ENCODE data around the gene C1orf185.
"Not testable (repeated sequence)": the region's sequence is repeated elsewhere in the genome, so short reads cannot be mapped to it uniquely, and the experiment has no call there.

C1orf185 gene
- 0 reads per million in 2 donors for total RNA-seq

DNA sequence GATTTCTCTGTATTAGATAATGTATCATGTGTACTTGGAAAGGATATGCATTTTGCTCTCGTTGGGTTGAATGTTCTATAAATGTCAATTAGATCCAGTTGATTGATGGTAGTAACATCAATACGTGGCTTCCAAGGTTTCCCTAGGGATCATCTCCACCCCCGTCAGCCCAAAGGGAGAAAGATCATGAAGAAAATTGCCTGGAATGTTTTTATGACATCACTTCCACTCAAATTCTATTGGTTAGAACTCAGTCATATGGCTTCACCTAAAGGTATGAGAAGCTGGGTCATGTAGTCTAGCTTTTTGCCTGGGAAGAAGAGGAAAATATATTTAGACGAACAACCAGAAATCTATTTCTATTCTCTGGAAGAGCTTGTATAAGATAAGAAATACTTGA lies at the start of gene C1orf185:
TSS of gene C1orf185 (plus strand) at position 253 of the 400 bp plus-strand sequence. CDS start at position 259, 6 bp downstream.
- DNase-seq, result no peak

- DNase-seq, result no peak
Observed at GRCh38 chr1:51058858-51059257, 43.2 kb upstream of the C1orf185 start.

DNA sequence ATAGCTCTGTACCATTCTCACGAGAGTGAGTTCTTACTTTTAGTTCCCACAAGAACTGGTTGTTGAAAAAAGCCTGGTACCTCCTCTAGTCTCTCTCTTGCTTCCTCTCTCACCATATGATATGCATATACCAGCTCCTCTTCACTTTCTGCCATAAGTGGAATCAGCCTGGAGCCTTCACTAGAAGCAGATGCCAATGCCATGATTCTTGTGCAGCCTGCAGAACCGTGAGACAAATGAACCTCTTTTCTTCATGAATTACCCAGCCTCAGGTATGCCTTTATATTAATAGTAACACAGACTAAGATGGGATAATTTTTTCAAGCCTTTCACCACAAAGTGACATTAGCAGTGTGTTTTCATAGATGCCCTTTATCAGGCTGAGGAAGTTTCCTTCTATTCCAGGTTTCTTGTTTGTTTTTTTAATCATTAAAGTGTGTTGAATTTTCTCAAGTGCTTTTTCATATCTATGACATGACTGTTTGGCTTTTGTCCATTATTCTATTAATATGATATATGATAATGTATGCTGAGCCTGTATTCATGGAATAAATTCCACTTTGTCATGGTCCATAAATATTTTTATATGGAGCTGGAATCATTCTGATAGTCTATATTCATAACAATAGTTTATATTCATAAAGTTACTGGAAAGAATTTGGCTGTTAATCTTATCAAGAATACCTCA lies 40.7 kb upstream of the C1orf185 start:
- no peak for DNase-seq

DNA sequence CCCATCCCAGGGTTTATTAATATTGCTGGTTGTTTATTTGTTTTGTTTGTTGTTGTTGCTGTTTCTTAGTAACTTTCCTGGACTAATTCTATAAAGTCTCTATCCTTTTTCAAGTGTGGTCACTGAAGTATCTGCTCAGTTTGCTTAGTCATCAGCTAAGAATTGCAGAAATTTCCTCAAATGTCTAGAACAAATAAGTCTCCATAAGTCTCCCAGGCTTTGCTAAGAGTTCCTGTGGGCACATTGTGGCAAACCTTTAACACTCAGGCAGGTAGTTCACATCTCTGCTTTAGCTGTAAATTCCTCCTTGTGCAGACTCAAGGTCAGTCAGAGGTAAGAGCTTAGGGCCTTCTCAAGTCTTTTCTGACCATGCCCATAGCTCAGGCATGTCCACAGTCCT lies 38.9 kb upstream of the C1orf185 start:
- no peak for DNase-seq

GRCh38 chr1:51070011-51070410 lies 32.0 kb upstream of the C1orf185 start:
- DNase-seq, result no peak

GRCh38 chr1:51070640-51071039 lies 31.4 kb upstream of the C1orf185 start:
- DNase-seq, result no peak

DNA sequence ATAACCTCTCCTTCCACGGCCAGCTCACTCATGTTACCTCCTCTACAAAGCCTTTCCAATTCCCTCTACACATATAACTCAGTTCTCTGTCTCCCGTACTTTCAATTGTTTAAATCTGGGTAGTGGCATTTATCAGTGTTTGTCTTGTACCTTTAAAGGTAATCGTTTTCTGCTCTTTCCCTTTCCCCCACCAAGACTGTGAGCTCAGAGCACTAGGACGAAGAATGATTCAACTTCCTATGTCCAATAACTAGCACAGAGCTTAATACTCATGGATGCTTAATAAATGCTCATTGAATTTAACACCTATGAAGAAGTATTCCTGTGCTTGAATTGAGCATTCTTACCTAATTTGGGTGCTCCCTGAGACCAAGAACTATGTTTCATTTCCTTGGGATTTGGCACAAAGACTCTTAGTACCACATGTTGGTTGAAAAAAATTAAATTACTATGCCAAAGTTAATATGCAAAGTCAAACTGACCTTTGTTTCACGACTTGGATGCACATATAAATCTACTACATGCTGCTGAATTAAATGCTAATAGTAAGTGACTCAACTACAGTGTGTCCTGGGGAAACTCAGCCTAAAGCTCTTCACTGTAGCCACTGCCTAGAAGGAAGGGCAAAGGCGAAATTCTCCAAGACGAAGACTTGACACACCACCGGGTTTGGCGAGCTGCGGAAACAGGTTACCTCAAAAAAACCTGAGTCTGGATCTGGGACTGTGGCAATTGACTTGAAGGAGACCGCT lies 30.6 kb upstream of the C1orf185 start:
- no peak for DNase-seq

DNA sequence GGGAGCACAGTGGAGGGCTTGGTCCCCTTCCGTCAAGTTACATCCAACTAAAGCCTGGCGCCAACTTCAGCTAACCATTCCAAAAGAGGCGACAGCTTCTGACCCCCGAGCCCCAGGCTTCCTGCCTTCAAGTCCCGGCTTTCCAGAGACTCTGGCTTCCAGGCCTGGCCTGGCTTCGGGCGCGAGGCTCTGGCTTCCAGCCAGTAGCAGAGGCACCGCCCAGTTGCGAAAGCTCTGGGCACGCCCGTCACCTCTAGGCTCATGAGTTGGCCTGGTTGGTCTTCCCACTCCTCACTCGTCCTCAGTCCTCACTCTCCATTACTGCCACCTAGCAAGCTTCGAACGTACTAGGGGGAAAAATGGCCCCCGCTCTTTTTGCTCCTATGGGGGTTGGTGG lies 30.0 kb upstream of the C1orf185 start:
- no peak for DNase-seq

- DNase-seq, result no peak
Observed at GRCh38 chr1:51072651-51073050, 29.4 kb upstream of the C1orf185 start.

DNA sequence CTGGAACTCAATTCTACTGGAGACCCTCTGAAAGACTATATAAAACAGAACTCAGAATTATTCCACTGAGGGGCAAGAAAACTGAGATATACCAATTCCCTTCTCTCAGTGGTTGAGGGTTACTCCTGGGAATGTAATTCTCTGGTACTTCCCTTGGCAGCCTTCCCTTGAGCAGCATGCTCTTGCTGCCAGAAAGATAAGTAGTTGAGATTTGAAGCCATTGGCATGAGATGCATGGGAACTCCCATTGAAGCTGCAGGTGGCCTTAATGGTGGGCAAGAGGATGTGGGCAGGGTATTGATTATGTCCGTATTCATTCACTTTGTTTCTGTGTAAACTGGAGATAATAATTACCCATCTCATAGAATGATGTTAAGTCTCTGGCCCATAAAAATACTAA lies 28.6 kb upstream of the C1orf185 start:
- no peak for DNase-seq

GRCh38 chr1:51086496-51087271 lies 15.3 kb upstream of the C1orf185 start:
- no peak for DNase-seq

DNA sequence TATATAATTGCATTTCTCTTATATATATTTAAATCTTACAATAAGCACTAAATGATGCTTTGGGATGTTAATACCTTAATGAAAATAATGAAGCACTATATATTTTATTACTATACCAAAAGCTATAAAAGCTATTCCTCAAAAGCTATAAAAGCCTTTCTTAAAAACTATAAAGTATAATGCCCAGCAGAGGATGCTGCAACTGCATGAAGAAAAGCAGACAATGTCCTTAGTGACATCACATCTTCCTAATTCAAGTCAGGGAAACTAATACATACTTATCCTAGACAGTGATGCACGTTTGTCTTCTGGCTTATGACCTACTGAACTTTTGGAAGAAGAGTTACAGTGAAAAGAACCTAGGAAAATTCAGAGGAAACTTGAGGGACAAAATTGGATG lies 13.6 kb upstream of the C1orf185 start:
- no peak for DNase-seq

DNA sequence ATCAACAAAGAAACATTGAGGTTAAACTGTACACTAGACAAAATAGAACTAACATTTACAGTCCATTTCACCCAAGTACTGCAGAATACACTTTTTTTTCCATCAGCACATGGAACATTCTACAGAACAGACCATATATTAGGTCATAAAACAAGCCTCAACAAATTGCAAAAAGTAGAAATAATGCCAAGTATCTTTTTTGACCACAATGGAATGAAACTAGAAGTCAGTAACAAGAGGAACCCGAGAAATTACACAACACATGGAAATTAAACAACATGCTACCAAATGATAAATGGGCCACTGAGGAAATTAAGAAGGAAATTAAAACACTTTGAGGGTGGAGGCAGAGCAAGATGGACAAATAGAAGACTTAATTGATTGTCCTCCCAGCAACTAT lies 8.4 kb upstream of the C1orf185 start:
- no peak for DNase-seq

DNA sequence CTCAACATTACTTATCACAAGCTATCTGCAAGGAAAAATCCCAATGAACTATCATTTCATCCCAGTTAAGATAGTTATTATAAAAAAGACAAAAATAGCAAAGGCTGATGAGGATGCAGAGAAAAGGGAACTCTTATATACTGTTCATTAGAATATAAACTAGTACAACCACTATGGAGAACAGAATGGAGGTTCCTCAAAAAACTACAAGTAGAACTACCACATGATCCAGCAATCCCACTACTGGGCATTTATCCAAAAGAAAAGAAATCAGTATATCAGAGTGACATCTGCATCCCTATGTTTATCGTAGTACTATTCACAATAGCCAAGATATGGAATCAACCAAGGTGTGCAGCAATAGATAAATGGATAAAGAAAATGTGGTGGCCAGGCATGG lies 4.9 kb upstream of the C1orf185 start:
- DNase-seq, result no peak

DNA sequence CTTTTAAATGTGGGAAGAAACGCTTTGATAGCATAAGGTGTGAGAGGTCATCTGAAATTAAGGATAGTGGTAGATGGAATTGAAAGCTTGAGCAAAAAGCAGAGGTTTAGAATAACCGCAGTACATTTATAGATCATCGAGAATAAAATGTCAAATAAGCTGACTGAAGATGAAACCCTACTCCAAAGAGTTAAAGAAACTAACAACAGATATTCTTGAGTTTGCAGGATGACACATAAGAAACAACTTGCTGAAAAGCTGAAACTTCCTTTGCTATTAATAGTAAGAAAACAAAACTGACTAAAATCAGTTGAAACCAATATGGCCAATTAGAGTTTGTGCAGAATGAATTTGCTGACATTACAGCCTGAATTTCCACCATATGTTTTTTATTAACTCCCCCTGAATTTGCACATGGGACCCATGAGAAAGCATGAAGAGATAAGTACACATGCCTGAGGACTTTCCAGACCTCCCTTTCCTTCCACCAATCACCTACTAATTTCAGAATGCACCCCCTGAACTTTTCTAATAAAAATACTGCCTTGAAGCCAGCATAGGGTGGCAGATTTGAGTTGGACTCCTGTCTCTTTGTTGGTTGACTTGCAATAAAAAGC lies 1.7 kb upstream of the C1orf185 start:
- DNase-seq, result no peak

DNA sequence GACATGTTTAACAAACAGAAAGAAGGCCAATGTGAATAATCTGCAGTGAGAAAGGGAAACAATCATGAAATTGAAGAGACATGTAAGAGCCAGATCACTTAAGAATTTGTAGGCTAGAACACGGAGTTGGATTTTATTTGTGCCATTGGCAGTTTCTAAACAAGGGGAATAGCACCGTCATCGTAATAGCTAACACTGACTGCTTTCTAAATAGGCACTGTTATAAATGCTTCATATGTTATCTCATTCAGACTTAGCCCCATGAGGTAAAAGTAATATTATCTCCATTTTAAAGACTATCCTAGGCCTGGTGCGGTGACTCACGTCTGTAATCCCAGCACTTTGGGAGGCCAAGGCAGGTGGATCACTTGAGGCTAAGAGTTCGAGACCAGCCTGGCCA lies 12.1 kb downstream of the C1orf185 start:
- no peak for DNase-seq

- DNase-seq, result no peak
Observed at GRCh38 chr1:51115714-51116404, 13.8 kb downstream of the C1orf185 start.

DNA sequence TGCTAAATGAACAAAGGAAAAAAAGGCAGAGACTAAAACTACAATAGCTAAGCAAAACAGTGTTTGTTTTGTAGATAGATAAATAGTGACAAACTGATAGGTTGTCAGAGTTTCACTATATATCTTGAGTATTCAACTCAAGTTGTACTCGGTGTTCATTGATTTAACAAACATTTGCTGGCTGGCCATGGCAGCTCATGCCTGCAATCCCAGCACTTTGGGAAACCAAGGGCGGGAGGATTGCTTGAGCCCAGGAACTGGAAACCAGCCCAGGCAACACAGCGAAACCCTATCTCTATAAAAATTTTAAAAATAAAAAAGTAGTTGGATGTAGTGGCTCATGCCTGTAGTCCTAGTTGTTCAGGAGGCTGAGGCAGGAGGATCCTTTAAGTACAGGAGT lies 17.3 kb downstream of the C1orf185 start:
- no peak for DNase-seq

- no peak for DNase-seq
Observed at GRCh38 chr1:51120629-51121028, 18.6 kb downstream of the C1orf185 start.

- not testable (repeated sequence) for DNase-seq
Observed at GRCh38 chr1:51127152-51127551, 25.1 kb downstream of the C1orf185 start.

DNA sequence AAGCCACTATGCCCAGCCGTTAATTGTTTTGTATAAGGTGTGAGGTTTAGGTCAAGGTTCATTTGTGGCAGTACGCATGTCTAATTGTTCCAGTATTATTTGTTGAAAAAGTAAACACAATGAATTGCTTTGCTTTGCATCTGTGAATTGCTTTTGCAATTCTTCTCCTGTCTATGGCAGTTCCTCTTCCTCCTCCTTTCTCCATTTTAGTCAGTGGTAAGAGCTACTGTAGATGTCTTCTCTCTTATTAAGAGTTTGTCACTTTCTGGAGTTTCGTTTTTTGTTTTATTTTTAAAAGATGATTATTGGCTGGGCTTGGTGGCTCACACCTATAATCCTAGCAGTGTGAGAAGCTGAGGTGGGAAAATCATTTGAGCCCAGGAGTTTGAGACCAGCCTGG lies 29.2 kb downstream of the C1orf185 start:
- no peak for DNase-seq

- no peak for DNase-seq
Observed at GRCh38 chr1:51133045-51133444, 31.0 kb downstream of the C1orf185 start.

DNA sequence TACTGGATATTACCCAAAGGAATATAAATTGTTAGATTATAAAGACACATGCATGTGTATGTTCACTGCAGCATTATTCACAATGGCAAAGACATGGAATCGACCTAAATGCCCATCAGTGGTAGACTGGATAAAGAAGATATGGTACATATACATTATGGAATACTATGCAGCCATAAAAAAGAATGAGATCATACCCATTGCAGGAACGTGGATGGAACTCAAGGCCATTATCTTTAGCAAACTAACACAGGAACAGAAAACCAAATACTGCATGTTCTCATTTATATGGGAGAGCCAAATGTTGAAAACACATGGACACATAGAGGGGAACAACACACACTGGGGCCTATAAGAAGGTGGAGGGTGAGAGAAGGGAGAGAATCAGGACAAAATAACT lies 35.7 kb downstream of the C1orf185 start:
- DNase-seq, result not testable (repeated sequence)
